GM12892 (cell line): ENCODE measurements around the gene EHF.

ENCODE experiments used
- DNase-seq: peaks from one replicate; pipeline ENCODE4 v3.0.0; 2011; ENCODE audit not compliant: insufficient read length
- FAIRE-seq: peaks from 2 replicates; lab custom pipeline; 2011; peaks lifted over from hg19 to GRCh38; lab: Jason Lieb, UNC
- POLR2A ChIP-seq: IDR thresholded peaks from 2 replicates; pipeline ENCODE4 v1.6.1; 2011; ENCODE audit warnings: low read depth, low read length, control low read depth
- POLR2AphosphoS5 ChIP-seq: IDR thresholded peaks from 2 replicates; pipeline ENCODE4 v1.6.1; 2011; ENCODE audit warnings: low read depth, low read length, control low read depth
- TAF1 ChIP-seq: IDR thresholded peaks from 2 replicates; pipeline ENCODE4 v1.6.1; 2011; ENCODE audit warnings: low read depth, mild to moderate bottlenecking, control low read depth, low read length, borderline replicate concordance

EHF gene

DNA sequence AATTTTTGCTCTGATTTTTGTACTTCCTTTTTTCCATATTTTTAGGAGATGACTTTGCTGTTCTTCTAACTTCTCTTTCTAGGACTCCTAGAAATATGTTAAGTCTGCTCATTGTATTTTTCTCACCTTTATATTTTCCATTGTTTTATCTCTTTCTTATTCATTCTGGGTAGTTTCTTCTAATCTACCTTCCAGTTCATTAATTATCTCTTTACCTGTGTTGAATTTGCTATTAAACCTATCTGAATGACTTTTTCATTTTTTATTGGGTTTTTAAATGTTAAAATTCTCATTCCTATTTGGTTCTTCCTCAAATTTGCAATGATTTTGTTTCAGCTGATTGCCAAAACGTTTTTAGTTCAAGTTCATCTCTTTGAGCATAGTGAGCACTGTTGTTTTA is 27.8 kb upstream of the EHF start:
- no peak for DNase-seq
- no peak for FAIRE-seq
- no peak for TF ChIP-seq POLR2A
- no peak for TF ChIP-seq TAF1
- no peak for TF ChIP-seq POLR2AphosphoS5

- no peak for FAIRE-seq
- no peak for TF ChIP-seq POLR2AphosphoS5
- no peak for TF ChIP-seq POLR2A
- TF ChIP-seq TAF1, result no peak
- no peak for DNase-seq
Measured at GRCh38 chr11:34594603-34595002, 26.3 kb upstream of the EHF start.

DNA sequence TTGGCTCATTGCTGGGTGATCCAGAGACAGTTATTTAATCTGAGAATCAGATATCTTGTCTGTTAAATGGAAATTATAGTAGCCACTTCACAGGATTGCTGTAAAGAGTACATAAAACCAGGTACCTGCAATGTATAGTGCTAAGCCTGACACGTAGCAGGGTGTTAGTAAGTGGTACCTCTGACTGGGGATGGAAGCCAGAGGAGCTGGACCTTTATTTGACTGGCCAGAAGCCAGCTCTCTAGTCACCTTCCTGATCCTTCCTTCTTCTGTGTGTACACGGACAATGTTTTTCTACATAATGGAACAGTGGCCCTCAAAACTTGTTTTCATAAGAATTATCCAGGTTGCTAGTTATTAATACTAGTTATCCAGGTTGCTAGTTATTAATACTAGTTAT is 25.5 kb upstream of the EHF start:
- no peak for FAIRE-seq
- DNase-seq, result no peak
- TF ChIP-seq TAF1, result no peak
- no peak for TF ChIP-seq POLR2A
- TF ChIP-seq POLR2AphosphoS5, result no peak

- FAIRE-seq, result no peak
- DNase-seq, result no peak
- no peak for TF ChIP-seq POLR2A
- TF ChIP-seq TAF1, result no peak
- no peak for TF ChIP-seq POLR2AphosphoS5
Measured at GRCh38 chr11:34595960-34596644, 24.8 kb upstream of the EHF start.

DNA sequence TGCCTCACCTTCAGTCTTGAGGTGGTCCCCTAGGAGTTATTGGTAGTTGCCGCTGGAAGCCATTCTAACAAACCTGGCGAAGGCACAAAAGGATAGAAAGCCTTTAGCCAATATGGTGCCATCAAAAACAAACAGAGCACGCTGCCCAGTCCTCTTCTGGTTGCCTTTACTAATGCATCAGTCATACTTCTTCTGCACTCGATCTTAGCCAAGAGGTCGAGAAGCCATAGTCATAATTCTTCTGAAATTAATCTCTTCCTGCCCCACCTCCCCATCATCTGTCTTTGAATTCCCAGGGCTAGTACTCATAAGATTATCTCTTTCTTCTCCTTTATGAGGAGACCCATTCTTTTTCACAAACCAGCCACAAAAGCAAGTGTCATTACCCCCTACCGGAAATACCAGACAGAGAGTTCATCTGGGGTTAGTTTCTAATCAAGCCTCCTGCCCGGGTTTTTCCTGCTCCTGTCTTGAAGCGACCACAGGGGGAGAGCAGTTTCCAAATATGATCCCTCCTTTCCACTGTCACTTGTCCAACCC is 21.4 kb upstream of the EHF start:
- DNase-seq (no peak), FAIRE-seq (no peak)
- TF ChIP-seq TAF1 (no peak), POLR2AphosphoS5 (no peak), POLR2A (no peak)

GRCh38 chr11:34600339-34601084 is 20.4 kb upstream of the EHF start:
- TF ChIP-seq TAF1, result no peak
- FAIRE-seq (no peak), DNase-seq (no peak)

DNA sequence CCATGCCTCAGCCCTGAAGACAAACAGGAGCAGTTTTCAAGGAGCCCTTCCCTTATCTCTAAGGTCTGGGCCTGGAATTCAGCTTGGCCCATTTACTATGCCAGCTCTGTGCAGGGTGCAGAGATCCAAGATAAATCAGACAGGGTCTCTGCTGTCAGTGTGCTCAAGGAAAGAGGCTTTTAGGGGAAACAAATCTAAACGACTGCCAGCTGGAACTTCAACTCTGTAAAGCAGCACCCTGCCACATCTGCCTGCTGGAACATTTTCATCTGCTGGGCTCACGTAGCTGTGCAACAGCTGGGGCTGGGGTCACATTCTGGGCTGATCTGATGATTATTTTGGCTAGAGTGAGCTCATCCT is 19.8 kb upstream of the EHF start:
- FAIRE-seq (no peak), DNase-seq (no peak)
- TF ChIP-seq TAF1, result no peak
- TF ChIP-seq POLR2A, result no peak
- no peak for TF ChIP-seq POLR2AphosphoS5

- no peak for FAIRE-seq
- no peak for DNase-seq
- TF ChIP-seq POLR2A, result no peak
- no peak for TF ChIP-seq TAF1
- TF ChIP-seq POLR2AphosphoS5, result no peak
Measured at GRCh38 chr11:34601609-34602008, 19.3 kb upstream of the EHF start.

GRCh38 chr11:34602245-34602644 is 18.6 kb upstream of the EHF start:
- TF ChIP-seq POLR2A (no peak), TAF1 (no peak), POLR2AphosphoS5 (no peak)
- DNase-seq (no peak), FAIRE-seq (no peak)

- FAIRE-seq (no peak), DNase-seq (no peak)
- TF ChIP-seq TAF1 (no peak), POLR2A (no peak), POLR2AphosphoS5 (no peak)
Measured at GRCh38 chr11:34603129-34604001, 17.5 kb upstream of the EHF start.

DNA sequence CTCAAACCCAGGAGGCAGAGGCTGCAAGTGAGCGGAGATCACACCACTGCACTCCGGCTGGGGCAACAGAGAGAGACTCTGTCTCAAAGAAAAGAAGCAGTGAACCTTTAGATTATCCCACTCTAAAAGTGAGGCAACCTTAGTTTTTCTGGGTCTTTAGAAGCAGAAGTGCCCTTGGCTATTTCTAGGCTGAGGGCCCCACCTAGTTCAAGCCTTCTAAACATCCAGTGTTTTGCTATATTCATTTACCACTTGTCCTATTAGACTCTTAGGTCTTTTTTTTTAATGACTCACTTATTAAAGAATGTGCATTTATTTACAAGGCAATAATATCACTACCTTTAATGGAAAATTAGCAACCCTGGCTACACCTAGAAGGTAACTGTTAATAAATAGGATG is 16.7 kb upstream of the EHF start:
- no peak for FAIRE-seq
- TF ChIP-seq POLR2AphosphoS5, result no peak
- no peak for TF ChIP-seq TAF1
- TF ChIP-seq POLR2A, result no peak

GRCh38 chr11:34604911-34605310 is 16.0 kb upstream of the EHF start:
- FAIRE-seq (no peak), DNase-seq (no peak)
- TF ChIP-seq POLR2A (no peak), POLR2AphosphoS5 (no peak), TAF1 (no peak)

More for the DNA sequence above, 16.7 kb upstream of the EHF start:
- DNase-seq, result no peak
